Neuronal stem cell (in vitro differentiated cells): ENCODE measurements around the gene CERCAM.

ENCODE experiments used
- DNase-seq: peaks from one replicate; pipeline ENCODE4 v3.0.0-alpha.2; 2013; ENCODE audit warnings: low spot score
- H2AFZ ChIP-seq: one replicate; pipeline ENCODE4 v1.6.1; 2013; ENCODE audit warnings: mild to moderate bottlenecking, low read length, inconsistent platforms
- H2AK5ac ChIP-seq: 2 replicates; pipeline ENCODE4 v1.6.1; 2013; ENCODE audit warnings: low read depth, mild to moderate bottlenecking, inconsistent platforms, low read length, moderate library complexity, mixed read lengths
- H2BK120ac ChIP-seq: 2 replicates; pipeline ENCODE4 v1.6.1; 2013; ENCODE audit warnings: low read depth, mild to moderate bottlenecking, inconsistent platforms, low read length, moderate library complexity, mixed read lengths
- H2BK12ac ChIP-seq: one replicate; pipeline ENCODE4 v1.6.1; 2013; ENCODE audit warnings: low read length, inconsistent platforms
- H2BK15ac ChIP-seq: 2 replicates; pipeline ENCODE4 v1.6.1; 2013; ENCODE audit warnings: mild to moderate bottlenecking, low read length, inconsistent platforms, mixed read lengths
- H2BK5ac ChIP-seq: one replicate; pipeline ENCODE4 v1.6.1; 2013; ENCODE audit warnings: inconsistent platforms, mild to moderate bottlenecking, low read length, moderate library complexity
- H3K14ac ChIP-seq: one replicate; pipeline ENCODE4 v1.6.1; 2013; ENCODE audit warnings: low read length, inconsistent platforms
- H3K18ac ChIP-seq: 2 replicates; pipeline ENCODE4 v1.6.1; 2013; ENCODE audit warnings: low read length, inconsistent platforms
- H3K23ac ChIP-seq: 2 replicates; pipeline ENCODE4 v1.6.1; 2013; ENCODE audit warnings: low read depth, mild to moderate bottlenecking, mixed read lengths, low read length, inconsistent platforms; ENCODE audit not compliant: poor library complexity
- H3K27ac ChIP-seq: replicated peaks from 3 replicates; pipeline ENCODE4 v1.5.1; 2013; ENCODE audit warnings: low read length, inconsistent platforms
- H3K27me3 ChIP-seq, 3 experiments: 2 replicates each; pipeline ENCODE4 v1.6.1; 2013; ENCODE audit warnings: low read length in 3 of 3, mild to moderate bottlenecking in 2 of 3, inconsistent platforms in 1 of 3, low read depth in 1 of 3, mixed read lengths in 1 of 3, moderate library complexity in 1 of 3; ENCODE audit not compliant: control insufficient read depth in 3 of 3, insufficient read depth in 3 of 3
- H3K36me3 ChIP-seq, 2 donors: replicated peaks in 1 of 2; 2 replicates each; pipeline ENCODE4 v1.6.1; 2013; ENCODE audit warnings: low read length in 2 of 2; ENCODE audit not compliant: control insufficient read depth in 2 of 2, insufficient read depth in 2 of 2
- H3K4ac ChIP-seq: 2 replicates; pipeline ENCODE4 v1.6.1; 2013; ENCODE audit warnings: inconsistent platforms, mild to moderate bottlenecking, low read length, moderate library complexity
- H3K4me1 ChIP-seq, 2 donors: 1 replicate in 1 of 2; 2 replicates in 1 of 2; pipeline ENCODE4 v1.6.1; 2013; ENCODE audit warnings: low read length in 2 of 2, low read depth in 1 of 2; ENCODE audit not compliant: control insufficient read depth in 2 of 2, insufficient read depth in 1 of 2
- H3K4me2 ChIP-seq: one replicate; pipeline ENCODE4 v1.6.1; 2013; ENCODE audit warnings: mild to moderate bottlenecking, low read length, inconsistent platforms; ENCODE audit not compliant: insufficient read depth, poor library complexity, severe bottlenecking
- H3K4me3 ChIP-seq, 2 donors: 2 replicates each; pipeline ENCODE4 v1.5.1; 2013; ENCODE audit warnings: low read length in 2 of 2, mild to moderate bottlenecking in 2 of 2, inconsistent platforms in 1 of 2, moderate library complexity in 1 of 2
- H3K79me1 ChIP-seq: one replicate; pipeline ENCODE4 v1.6.1; 2013; ENCODE audit warnings: low read depth, mild to moderate bottlenecking, inconsistent platforms, low read length, moderate library complexity
- H3K9ac ChIP-seq: one replicate; pipeline ENCODE4 v1.6.1; 2013; ENCODE audit warnings: mild to moderate bottlenecking, low read depth, low read length, inconsistent platforms; ENCODE audit not compliant: poor library complexity
- H3K9me3 ChIP-seq, 2 donors: replicated peaks in 1 of 2; 2 replicates each; pipeline versions ENCODE3 to v1.6.1; 2013; ENCODE audit warnings: low read length in 2 of 2, mild to moderate bottlenecking in 2 of 2, inconsistent platforms in 1 of 2, low read depth in 1 of 2, mixed read lengths in 1 of 2, moderate library complexity in 1 of 2; ENCODE audit not compliant: control insufficient read depth in 2 of 2, insufficient read depth in 1 of 2
- H4K8ac ChIP-seq: one replicate; pipeline ENCODE4 v1.6.1; 2013; ENCODE audit warnings: low read depth, mild to moderate bottlenecking, inconsistent platforms, low read length, moderate library complexity
- H4K91ac ChIP-seq: one replicate; pipeline ENCODE4 v1.6.1; 2013; ENCODE audit warnings: low read length, low read depth, mild to moderate bottlenecking, inconsistent platforms; ENCODE audit not compliant: poor library complexity
- WGBS, 2 donors: extraction: QIAGEN DNeasy Blood & Tissue Kit; methylation state at CpG; one replicate each; pipeline ENCODE4 v1.1.7; 2013; ENCODE audit warnings: missing lambda C conversion rate in 2 of 2, mixed read lengths in 1 of 2; ENCODE audit not compliant: insufficient read length in 2 of 2, insufficient replicate concordance in 1 of 2; ENCODE audit errors: extremely low coverage in 2 of 2; 5-methylcytosine and 5-hydroxymethylcytosine counted together

CERCAM gene

GRCh38 chr9:128416014-128416413, 4.6 kb upstream of the CERCAM start:
- Histone ChIP-seq H4K8ac (no peak overlapping the region), H2AFZ (peak overlapping the region; percentile 6), H3K4ac (no peak overlapping the region), H3K9ac (no peak overlapping the region), H3K9me3 (peaks cover 0 to 7% of the 10 kb centered on the region in 2 donors), H3K27ac (no peak overlapping the region), H3K4me3 (no peak overlapping the region), H3K4me1 (peaks cover 6 to 24% of the 10 kb centered on the region in 2 donors), H3K79me1 (peaks cover 3% of the 10 kb centered on the region), H3K36me3 (no peaks in the 10 kb centered on the region), H4K91ac (no peak overlapping the region), H2BK120ac (no peak overlapping the region), H3K27me3 (peaks cover 0 to 67% (median 18%) of the 10 kb centered on the region in 3 experiments), H2AK5ac (no peak overlapping the region), H3K4me2 (no peak overlapping the region), H2BK15ac (no peak overlapping the region), H2BK5ac (no peak overlapping the region), H3K14ac (no peak overlapping the region), H3K23ac (no peak overlapping the region), H3K18ac (no peak overlapping the region), H2BK12ac (no peak overlapping the region)
- no CpG with 5 or more reads among the region's 6 CpGs for WGBS, 2 donors
- no peak for DNase-seq

- no peak overlapping the region for H3K23ac ChIP-seq
- no peak overlapping the region for H2AK5ac ChIP-seq
- H2BK15ac ChIP-seq: no peak overlapping the region
- H3K14ac ChIP-seq: no peak overlapping the region
- H3K36me3 ChIP-seq: no peaks in the 10 kb centered on the region
- H3K79me1 ChIP-seq: peaks cover 3% of the 10 kb centered on the region
- H2BK120ac ChIP-seq: no peak overlapping the region
- H3K4me1 ChIP-seq: peaks cover 9 to 23% of the 10 kb centered on the region in 2 donors
- no peak overlapping the region for H3K4ac ChIP-seq
- no peak overlapping the region for H3K27ac ChIP-seq
- peaks cover 0 to 6% of the 10 kb centered on the region in 2 donors for H3K9me3 ChIP-seq
- H4K8ac ChIP-seq: no peak overlapping the region
- H4K91ac ChIP-seq: no peak overlapping the region
- H3K9ac ChIP-seq: no peak overlapping the region
- no peak overlapping the region for H2BK5ac ChIP-seq
- H2BK12ac ChIP-seq: no peak overlapping the region
- no peak overlapping the region for H3K4me2 ChIP-seq
- H3K4me3 ChIP-seq: no peak overlapping the region
- WGBS, 2 donors: no CpG with 5 or more reads among the region's 6 CpGs
- peaks cover 0 to 67% (median 18%) of the 10 kb centered on the region in 3 experiments for H3K27me3 ChIP-seq
- peak overlapping the region; percentile 6 for H2AFZ ChIP-seq
- no peak overlapping the region for H3K18ac ChIP-seq
- no peak for DNase-seq
These were observed 4.1 kb upstream of the CERCAM start for GRCh38 chr9:128416432-128417019.

- Histone ChIP-seq H3K4me1 (peaks cover 7 to 15% of the 10 kb centered on the region in 2 donors), H2AFZ (peak overlapping the region; percentile 53), H3K4ac (no peak overlapping the region), H2BK15ac (no peak overlapping the region), H3K14ac (no peak overlapping the region), H2BK5ac (peak overlapping the region; percentile 5), H2AK5ac (peak overlapping the region; percentile 14), H3K9me3 (peaks cover 0 to under 1% of the 10 kb centered on the region in 2 donors), H3K4me3 (no peak overlapping the region), H3K27me3 (peaks cover 0 to 71% (median 15%) of the 10 kb centered on the region in 3 experiments), H2BK120ac (no peak overlapping the region), H3K9ac (no peak overlapping the region), H2BK12ac (peak overlapping the region; percentile 84), H3K23ac (no peak overlapping the region), H3K27ac (no peak overlapping the region), H3K36me3 (peaks cover 0 to 8% of the 10 kb centered on the region in 2 donors), H4K91ac (no peak overlapping the region), H3K79me1 (peaks cover 3% of the 10 kb centered on the region), H3K18ac (peak overlapping the region; percentile 76), H4K8ac (no peak overlapping the region), H3K4me2 (no peak overlapping the region)
- no CpG with 5 or more reads among the region's 28 CpGs for WGBS, 2 donors
- no peak for DNase-seq
These were observed 1.4 kb upstream of the CERCAM start for GRCh38 chr9:128419061-128419925.

GRCh38 chr9:128420060-128420650, 502 bp upstream of the CERCAM start:
- peak; percentile 62 for DNase-seq
- Histone ChIP-seq H3K27me3 (peaks cover 0 to 66% (median 15%) of the 10 kb centered on the region in 3 experiments), H3K23ac (peak overlapping the region; percentile 95), H2BK120ac (peak overlapping the region; percentile 47), H3K4me1 (peaks cover 7 to 15% of the 10 kb centered on the region in 2 donors), H4K91ac (no peak overlapping the region), H3K4ac (no peak overlapping the region), H3K79me1 (peaks cover 3% of the 10 kb centered on the region), H2BK5ac (peak overlapping the region; percentile 75), H2AFZ (peak overlapping the region; percentile 100), H3K9ac (peak overlapping the region; percentile 70), H3K27ac (no peak overlapping the region), H3K4me2 (peak overlapping the region; percentile 97), H2BK12ac (no peak overlapping the region), H2AK5ac (no peak overlapping the region), H3K9me3 (peaks cover 0 to 2% of the 10 kb centered on the region in 2 donors), H2BK15ac (peak overlapping the region; percentile 85), H4K8ac (peak overlapping the region; percentile 43), H3K18ac (peak overlapping the region; percentile 80), H3K4me3 (peak overlapping the region; percentile 82 to 88), H3K36me3 (peaks cover 0 to 12% of the 10 kb centered on the region in 2 donors), H3K14ac (peak overlapping the region; percentile 8)
- no CpG with 5 or more reads among the region's 59 CpGs for WGBS, 2 donors
